Activated CD4-positive, alpha-beta T cell treated with anti-CD3 and anti-CD28 coated beads, Interleukin-2, Interleukin-4, amounts not matched to agents 100 ng/mL and 50 ng/mL, durations not matched to agents 16 hours and 8 hours (primary cell): ENCODE results near the gene SPTBN4.
"Not testable (repeated sequence)": the region's sequence is repeated elsewhere in the genome, so short reads cannot be mapped to it uniquely, and the experiment has no call there.

Source experiments
- DNase-seq: peaks from one replicate; pipeline ENCODE4 v3.0.0-alpha.2; 2020; ENCODE audit warnings: low spot score

The SPTBN4 gene

DNA sequence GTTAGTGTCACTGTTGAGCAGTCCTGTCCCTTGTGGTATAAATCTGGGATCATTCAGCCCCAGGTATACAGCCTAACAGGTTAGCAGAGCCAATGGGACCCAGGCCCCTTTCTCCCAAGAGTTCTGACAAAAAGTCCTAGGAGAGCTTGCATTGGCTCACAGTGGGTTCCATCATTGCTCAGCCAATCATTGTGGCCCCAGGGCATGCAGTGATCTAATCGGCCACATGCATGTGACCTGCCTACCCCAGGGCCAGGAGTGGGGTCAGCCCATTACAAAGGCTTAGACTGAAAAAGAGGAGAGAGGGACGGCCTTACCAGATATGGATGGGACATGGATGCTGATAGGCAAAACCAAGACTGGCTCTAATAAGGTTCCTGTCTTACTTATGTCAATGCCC is 41.1 kb downstream of the SPTBN4 start:
- DNase-seq, result no peak

DNA sequence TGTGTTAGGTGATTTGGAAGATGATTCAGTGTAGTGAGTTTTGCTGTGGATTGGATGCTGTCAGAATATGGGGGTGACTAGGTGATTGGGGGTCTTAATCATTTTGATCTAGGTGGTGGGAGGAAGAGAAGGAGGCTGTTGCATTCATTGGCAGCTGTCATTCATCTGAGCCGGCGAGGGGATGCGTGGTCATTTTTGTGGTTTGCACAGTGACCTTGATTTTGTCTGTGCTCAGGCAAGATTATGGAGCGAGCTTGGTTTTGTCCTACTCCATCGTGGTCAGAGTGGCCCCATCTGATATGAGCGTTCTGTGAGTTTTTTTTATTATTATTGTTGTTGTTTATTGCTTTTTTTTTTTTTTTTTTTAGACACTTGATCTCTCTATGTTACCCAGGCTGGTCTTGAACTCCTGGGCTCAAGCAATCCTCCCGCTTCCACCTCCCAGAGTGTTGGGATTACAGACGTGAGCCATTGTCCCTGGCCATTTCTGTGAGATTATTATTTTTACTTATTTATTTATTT is 42.0 kb downstream of the SPTBN4 start:
- no peak for DNase-seq

DNA sequence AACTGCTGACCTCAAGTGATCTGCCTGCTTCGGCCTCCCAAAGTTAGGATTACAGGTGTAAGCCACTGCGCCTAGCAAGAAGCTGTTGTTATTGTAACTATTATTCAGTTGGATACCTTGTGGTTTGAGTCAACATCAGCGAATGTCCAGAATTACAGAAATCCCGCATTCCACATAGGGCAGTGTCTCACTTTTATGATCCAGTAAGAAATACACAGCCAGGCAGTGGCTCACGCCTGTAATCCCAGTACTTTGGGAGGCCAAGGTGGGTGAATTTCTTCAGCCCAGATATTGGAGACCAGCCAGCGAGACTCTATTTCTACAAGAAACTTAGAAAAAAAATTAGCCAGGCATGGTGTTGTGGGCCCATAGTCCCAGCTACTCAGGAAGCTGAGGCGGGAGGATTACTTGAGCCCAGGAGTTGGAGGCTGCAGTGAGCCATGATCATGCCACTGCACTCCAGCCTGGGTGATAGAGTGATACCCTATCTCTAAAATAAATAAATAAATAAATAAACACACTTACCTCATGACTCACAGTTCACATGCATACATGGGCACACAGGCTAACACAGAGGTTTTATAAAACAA is 43.8 kb downstream of the SPTBN4 start:
- no peak for DNase-seq

DNA sequence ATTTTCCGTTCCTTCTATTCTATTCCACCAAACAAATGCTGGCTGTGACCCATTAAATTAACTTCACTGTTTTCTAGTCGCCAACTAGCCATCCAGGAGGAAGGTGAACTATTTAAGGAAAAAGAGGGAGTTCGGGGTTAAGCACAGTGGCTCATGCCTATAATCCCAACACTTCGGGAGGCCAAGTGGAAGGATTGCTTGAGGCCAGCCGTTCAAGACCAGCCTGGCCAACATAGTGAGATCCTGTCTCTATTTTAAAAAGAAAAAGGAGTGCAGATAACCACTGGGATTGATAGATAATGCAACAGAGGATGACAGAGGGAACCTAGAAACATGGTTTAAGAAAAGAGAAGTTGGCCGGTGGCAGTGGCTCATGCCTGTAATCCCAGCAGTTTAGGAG is 44.7 kb downstream of the SPTBN4 start:
- no peak for DNase-seq

DNA sequence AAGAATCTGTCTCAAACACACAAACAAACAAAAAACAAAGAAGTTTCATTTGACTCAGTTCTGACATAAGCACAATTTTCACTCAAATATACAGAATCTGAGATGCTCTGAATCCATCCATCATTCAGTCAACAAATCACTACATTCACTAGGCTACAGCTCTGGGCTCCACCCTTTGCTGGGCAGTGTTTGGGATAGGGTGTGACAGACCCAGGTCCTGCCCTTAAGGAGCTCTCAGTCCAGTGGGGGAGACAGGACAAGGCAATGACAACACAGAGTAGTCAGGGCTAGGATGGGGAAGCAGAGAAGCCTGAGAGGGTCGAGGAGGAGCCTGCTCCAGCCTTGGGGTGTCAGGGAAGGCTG is 45.3 kb downstream of the SPTBN4 start:
- DNase-seq, result no peak

DNA sequence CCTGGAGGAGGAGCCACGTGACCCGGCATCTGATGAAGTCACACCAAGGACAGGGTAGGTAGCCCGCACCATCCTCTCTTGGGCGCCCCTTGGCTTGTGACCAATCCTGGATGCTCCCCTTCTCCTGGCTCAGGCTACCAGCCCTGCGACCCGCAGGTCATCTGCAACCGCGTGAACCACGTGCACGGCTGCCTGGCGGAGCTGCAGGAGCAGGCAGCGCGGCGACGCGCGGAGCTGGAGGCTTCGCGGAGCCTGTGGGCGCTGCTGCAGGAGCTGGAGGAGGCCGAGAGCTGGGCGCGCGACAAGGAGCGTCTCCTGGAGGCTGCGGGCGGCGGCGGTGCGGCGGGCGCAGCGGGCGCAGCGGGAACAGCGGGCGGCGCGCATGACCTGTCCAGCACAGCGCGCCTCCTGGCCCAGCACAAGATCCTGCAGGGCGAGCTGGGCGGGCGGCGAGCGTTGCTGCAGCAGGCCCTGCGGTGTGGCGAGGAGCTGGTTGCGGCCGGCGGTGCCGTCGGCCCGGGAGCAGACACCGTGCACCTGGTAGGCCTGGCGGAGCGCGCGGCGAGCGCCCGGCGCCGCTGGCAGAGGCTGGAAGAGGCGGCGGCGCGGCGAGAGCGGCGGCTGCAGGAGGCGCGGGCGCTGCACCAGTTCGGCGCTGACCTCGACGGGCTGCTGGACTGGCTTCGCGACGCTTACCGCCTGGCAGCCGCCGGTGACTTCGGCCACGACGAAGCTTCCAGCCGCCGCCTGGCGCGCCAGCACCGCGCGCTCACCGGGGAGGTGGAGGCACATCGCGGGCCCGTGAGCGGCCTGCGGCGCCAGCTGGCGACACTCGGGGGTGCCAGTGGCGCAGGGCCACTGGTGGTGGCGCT is 45.9 kb downstream of the SPTBN4 start:
- no peak for DNase-seq

DNA sequence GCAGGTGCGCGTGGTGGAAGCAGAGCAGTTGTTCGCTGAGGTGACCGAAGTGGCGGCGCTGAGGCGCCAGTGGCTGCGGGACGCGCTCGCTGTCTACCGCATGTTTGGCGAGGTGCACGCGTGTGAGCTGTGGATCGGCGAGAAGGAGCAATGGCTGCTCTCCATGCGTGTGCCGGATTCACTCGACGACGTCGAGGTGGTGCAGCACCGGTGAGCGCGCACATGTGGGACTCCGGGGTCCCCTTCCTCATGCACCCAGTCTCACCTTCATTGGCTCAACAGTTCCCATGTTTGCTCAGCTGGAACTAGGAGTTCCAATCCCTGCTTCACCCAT is 46.5 kb downstream of the SPTBN4 start:
- DNase-seq, result no peak

DNA sequence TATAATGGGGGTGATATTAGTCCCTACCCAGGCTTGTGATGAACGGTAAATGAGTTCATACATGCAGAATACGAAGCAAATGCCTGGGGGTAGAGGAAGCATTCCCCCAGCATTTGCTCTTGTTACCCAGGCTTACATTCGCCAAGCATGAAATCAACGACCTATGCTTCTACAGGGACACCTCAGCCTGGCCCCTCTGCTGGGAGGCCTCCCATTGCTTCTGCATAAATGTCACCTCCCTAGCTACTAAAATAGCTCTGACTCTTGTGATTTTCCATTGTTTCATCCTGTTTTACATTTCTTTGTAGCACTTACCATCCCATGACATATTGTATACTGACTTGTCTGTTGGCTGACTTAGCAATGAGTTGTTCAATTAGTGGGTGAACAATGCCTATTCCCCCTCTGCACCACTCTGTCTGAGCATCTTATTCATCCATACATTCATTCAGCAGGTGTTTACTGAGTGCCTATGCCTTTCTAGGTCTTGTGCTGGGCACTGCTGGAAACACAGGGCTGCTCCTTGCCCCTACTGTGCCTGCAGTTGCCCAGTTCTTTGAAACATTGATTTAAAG is 47.0 kb downstream of the SPTBN4 start:
- no peak for DNase-seq

DNA sequence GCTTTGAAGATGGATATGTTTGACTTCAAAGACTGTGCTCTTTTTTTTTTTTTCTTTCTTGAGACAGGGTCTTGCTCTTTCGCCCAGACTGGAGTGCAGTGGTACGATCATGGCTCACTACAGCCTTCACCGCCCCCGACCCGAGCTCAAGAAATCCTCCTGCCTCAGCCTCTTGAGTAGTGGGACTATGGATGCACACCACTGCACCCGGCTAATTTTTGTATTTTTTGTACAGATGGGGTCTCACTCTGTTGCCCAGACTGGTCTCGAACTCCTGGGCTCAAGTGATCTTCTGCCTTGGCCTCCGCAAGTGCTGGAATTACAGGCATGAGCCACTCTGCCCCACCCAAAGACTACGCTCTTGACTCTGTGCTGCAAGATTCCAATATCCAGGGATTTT is 50.4 kb downstream of the SPTBN4 start:
- no peak for DNase-seq

DNA sequence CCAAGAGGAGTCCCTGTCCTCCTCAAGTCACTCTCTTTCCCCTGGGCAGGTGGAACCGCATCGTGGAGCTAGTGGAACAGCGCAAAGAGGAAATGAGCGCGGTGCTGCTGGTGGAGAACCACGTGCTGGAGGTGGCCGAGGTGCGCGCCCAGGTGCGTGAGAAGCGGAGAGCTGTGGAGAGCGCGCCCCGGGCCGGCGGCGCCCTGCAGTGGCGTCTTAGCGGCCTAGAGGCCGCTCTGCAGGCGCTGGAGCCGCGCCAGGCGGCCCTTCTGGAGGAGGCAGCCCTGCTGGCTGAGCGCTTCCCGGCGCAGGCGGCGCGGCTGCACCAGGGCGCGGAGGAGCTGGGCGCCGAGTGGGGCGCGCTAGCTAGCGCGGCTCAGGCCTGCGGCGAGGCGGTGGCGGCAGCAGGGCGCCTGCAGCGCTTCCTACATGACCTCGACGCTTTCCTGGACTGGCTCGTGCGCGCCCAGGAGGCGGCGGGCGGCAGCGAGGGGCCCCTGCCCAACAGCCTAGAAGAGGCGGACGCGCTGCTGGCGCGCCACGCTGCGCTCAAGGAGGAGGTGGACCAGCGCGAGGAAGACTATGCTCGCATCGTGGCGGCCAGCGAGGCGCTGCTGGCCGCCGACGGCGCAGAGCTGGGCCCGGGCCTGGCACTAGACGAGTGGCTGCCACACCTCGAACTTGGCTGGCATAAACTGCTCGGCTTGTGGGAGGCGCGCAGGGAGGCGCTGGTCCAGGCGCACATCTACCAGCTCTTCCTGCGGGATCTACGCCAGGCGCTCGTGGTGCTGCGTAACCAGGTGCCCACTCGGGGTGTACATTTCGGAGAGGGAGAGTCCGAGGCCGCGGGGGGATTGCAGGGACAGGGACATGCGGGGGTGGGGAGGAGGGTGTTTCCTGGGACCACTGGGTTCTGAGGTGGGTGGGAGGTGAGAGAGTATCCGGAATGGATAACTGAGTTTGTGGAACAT is 52.8 kb downstream of the SPTBN4 start:
- no peak for DNase-seq

DNA sequence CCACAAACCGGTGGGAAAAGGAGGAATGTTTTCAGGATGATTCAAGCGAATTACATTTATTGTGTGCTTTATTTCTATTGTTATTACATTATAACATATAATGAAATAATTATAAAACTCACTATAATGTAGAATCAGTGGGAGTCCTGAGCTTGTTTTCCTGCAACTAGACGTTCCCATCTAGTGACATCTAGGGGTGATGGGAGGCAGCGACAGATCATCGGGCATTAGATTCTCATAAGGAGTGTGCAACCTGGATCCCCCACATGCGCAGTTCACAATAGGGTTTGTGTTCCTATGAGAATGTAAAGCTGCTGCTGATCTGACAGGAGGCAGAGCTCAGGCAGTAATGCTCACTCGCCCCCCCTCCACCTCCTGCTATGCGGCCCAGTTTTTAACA is 54.5 kb downstream of the SPTBN4 start:
- no peak for DNase-seq

DNA sequence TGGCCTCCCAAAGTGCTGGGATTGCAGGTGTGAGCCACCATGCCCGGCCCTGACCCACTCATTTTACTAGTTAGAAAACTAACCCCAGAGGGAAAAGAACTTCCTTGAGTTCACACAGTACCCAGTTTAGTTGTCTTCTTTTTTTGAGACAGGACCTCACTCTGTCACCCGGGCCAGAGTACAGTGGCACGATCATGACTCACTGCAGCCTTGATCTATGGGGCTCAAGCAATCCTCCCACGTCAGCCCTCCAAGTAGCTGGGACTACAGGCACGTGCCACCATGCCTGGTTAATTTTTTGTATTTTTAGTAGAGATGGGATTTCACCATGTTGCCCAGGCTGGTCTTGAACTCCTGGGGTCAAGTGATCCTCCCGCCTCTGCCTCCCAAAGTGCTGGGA is 55.1 kb downstream of the SPTBN4 start:
- DNase-seq, result not testable (repeated sequence)

DNA sequence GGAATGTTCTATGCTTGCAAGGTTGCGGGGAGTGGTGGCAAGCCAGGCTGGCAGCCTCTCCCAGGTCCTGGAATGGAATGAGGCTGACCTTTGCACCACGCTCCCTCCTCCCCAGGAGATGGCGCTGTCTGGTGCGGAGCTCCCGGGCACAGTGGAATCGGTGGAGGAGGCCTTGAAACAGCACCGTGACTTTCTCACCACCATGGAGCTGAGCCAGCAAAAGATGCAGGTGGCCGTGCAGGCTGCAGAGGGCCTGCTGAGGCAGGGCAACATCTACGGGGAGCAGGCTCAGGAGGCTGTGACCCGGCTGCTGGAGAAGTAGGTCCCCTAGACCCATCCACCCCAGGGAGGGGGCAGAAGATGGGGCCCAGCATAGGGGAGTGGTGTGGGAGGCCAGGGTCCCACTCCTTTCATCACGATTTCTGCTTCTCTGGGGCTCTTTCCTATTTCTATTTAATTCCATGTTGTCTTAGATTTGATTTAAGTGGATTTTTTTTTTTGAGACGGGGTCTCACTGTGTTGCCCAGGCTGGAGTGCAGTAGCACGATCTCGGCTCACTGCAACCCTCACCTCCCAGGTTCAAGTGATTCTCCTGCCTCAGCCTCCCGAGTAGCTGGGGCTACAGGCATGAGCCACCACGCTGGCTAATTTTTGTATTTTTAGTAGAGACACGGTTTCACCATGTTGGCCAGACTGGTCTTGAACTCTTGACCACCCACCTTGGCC is 56.7 kb downstream of the SPTBN4 start:
- peak; percentile 64 for DNase-seq

DNA sequence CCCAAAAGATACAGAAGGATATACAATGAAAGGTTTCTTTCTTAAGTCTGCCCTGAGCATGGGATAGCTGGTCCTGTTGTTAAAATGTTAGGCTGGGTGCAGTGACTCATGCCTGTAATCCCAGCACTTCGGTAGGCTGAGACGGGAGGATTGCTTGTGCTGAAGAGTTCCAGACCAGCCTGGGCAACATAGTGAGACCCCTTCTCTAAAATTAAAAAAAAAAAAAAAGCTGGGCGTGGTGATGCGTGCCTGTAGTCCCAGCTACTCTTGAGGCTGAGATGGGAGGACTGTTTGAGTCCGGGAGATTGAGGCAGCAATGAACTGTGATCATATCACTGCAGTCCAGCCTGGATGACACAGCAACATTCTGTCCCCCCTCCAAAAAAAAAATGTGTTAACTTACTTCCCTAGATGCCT is 57.3 kb downstream of the SPTBN4 start:
- DNase-seq, result no peak

DNA sequence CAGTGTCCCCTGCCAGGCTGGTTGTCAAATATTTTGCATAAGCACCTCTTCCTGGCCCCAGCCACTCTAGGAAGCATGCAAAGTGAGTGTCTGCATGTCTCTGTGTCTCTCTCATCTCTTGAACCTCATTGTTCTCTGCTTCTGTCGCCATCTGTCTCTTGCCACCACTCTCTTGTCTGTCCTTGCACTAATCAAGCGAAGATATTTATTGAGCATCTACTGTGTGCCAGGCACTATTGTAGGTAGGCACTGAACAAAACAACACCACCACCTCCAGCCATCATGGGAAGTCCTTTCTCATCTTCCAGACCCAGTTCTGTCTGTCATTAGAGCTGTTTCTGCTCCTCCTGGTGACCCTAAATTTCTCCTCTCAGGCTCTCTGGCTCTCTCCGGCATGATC is 57.9 kb downstream of the SPTBN4 start:
- no peak for DNase-seq

DNA sequence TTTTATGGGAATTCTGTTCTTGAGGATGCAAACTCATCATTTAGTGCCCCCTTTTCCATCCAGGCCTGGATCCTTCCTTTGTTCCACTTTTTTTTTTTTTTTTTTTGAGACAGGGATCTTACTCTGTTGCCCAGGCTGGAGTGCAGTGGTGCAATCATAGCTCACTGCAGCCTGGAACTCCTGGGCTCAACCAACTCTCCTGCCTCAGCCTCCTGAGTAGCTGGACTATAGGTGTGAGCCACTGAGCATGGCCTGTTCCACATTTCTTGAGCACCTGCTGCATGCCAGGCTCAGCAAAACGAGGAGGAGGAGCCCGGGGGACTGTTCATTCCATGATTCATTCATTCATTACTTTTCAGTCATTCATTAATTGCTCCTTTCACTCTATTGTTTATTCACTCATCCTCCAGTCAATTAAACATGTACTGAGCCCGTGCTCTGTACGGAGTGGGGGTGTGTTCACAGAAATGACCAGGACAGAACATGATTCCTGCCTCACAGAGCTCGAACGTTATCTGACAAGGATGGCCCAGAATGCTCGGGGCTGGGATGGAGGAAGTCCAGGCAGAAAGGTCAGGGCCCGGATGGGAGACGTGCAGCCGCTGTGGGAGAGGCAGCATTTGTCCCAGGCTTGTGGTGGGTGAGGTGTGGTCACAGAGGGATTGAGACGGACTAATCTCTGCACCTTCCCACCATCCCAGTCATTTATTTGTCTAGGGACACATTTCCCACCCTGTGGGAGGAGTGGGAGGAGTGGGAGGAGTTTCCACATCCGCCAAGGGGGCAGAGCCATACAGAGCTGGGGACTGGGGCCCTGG is 58.6 kb downstream of the SPTBN4 start:
- no peak for DNase-seq

DNA sequence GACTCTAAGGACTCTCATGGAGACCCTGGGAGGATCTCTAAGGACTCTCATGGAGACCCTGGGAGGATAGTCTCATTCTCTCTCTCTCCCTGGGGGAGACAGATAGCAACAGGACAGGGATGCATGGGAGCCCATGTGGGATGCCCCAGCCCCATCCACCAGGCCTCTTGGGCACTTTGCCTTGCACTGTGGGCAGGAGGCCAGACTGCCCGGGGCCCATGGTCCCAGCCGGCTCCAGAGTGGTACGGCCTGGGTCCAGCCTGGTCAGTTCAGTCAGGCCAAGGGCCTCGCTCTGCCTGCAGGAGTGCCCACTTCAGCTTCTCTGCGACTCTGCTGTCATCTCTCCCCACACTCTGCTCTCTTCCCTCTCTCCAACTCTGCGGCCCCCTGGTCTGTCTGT is 61.3 kb downstream of the SPTBN4 start:
- no peak for DNase-seq

DNA sequence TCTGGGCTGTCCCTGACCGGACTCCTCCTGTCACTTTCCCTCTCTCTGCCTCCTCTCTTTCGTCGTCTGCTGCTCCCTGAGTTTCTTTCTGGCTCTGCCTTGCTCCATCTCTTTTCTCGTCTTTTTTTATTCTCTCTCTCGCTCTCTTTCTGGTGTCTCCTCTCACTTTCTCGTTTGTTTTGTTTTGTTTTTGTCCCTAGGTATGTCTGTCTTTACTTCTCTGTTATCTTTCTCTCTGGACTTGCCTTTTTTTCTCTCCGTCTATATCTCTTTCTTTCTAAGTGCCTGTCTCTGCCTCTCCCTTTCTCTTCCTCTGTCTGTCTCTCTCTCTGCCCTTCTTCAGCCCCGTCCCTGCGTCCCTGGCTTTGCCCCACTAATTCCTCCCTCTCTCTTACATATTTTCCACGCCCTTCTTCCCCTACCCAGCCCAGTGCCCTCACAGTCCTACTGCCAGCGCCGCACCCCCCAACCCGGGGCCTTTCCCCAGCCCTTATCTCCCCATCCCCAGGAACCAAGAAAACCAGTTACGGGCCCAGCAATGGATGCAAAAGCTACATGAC is 61.8 kb downstream of the SPTBN4 start:
- DNase-seq, result no peak

DNA sequence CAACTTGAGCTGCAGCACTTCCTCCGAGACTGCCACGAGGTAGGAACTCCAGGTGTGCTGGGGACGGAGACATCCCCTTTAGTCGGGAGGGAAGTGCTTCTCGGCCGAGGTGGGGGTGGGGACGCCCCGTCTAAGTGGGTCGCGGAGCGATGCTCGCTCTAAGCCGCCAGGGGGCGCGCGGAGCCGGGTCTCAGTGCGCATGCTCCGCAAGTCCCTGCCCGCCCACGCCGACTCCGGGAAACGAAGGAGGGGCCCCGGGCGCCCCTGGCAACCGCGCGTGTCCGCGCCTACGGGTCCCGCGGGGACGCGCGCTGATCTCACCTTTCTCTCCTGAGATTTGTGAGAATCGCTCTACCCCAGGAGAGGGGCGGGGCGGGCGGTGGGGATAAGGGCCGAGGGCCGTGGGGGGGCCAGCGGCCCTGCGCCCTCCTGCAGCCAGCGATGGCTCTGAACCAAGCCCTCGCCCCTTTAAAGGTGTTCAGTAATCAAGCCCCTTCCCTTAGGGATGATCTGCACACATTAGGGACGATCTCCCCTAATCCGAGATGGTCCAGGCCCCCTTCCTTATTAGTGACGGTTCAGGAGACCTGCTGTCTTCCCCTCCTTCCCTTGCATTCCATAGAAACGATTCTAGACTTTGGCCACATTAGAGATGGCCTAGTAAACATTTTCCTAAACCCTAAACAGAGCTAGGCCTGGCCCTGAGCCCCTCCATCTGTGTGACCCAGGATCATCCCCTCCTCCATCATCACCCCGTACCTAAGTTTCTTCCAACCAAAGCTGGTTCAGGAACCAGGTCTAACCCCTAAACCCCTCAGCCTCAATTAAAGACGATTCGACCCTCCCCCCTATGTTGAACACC is 62.5 kb downstream of the SPTBN4 start:
- peak; percentile 86 for DNase-seq
